ENCODE measurements around the gene RFX2. TPM values are rescaled to one million over a fixed set of nuclear protein-coding genes. Genes with fewer than 3 reads are reported as not detected.

Gene RFX2
- total RNA-seq, 4 donors from 2014 or later: 25.5 to 49.9 (median 32.8) TPM

- 75% methylated on average over 13 of the region's 15 CpGs for WGBS
- peaks cover 0 to 25% (median 16%) of the 10 kb centered on the region in 4 donors for H3K36me3 ChIP-seq
- TF ChIP-seq EP300 (IDR thresholded peaks at IDR 0.05) (no peak), POLR2A (IDR thresholded peaks at IDR 0.05; ENCODE audit: low read depth) (no peak), POLR2AphosphoS5 (IDR thresholded peaks at IDR 0.05) (no peak)
- TF ChIP-seq, protein P1, sequence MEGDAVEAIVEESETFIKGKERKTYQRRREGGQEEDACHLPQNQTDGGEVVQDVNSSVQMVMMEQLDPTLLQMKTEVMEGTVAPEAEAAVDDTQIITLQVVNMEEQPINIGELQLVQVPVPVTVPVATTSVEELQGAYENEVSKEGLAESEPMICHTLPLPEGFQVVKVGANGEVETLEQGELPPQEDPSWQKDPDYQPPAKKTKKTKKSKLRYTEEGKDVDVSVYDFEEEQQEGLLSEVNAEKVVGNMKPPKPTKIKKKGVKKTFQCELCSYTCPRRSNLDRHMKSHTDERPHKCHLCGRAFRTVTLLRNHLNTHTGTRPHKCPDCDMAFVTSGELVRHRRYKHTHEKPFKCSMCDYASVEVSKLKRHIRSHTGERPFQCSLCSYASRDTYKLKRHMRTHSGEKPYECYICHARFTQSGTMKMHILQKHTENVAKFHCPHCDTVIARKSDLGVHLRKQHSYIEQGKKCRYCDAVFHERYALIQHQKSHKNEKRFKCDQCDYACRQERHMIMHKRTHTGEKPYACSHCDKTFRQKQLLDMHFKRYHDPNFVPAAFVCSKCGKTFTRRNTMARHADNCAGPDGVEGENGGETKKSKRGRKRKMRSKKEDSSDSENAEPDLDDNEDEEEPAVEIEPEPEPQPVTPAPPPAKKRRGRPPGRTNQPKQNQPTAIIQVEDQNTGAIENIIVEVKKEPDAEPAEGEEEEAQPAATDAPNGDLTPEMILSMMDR (IDR thresholded peaks at IDR 0.05): no peak
- H3K27me3 ChIP-seq: no peaks in the 10 kb centered on the region
- no peak overlapping the region for H3K27ac ChIP-seq (replicated peaks in 1 of 4)
- H3K4me3 ChIP-seq: no peak overlapping the region
- H3K9me3 ChIP-seq: no peaks in the 10 kb centered on the region
- intact Hi-C loops (cut with DNase I): no loop called here
- peaks cover 50 to 89% (median 78%) of the 10 kb centered on the region in 4 donors for H3K4me1 ChIP-seq
- DNase-seq (ENCODE audit: extremely low spot score): no peak
Observed at GRCh38 chr19:5973867-5974635, 136.2 kb downstream of the RFX2 start.

DNA sequence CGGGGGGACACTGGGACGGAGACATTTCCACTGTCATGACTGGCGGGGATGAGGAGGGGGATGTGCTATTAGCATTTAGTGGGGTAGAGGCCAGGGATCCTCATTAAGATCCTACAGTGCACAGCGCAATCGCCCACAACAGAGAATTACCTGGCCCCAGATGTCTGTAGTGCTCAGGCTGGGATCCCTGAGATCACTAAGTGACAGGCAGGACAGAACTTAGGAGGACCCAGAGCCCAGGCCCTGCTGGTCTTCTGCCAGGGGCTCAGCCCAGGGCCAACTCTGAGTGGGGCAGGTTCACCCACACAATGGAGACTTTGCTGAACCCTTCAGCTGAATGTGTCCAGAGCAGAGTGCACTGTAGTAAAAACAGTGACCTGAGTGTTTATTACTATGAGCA is 136.9 kb downstream of the RFX2 start:
- TF ChIP-seq POLR2AphosphoS5 (IDR thresholded peaks at IDR 0.05) (no peak), POLR2A (IDR thresholded peaks at IDR 0.05; ENCODE audit: low read depth) (no peak), EP300 (IDR thresholded peaks at IDR 0.05) (no peak)
- TF ChIP-seq, protein P1 (IDR thresholded peaks at IDR 0.05): no peak
- no peak for DNase-seq (ENCODE audit: extremely low spot score)
- H3K36me3 ChIP-seq: peaks cover 0 to 25% (median 16%) of the 10 kb centered on the region in 4 donors
- no peaks in the 10 kb centered on the region for H3K9me3 ChIP-seq
- H3K4me3 ChIP-seq: no peak overlapping the region
- WGBS: 88% methylated on average over 3 of the region's 5 CpGs
- no peaks in the 10 kb centered on the region for H3K27me3 ChIP-seq
- H3K27ac ChIP-seq (replicated peaks in 1 of 4): no peak overlapping the region
- H3K4me1 ChIP-seq: peaks cover 50 to 89% (median 78%) of the 10 kb centered on the region in 4 donors
- intact Hi-C loops (cut with DNase I): no loop called here

- Histone ChIP-seq H3K27me3 (no peaks in the 10 kb centered on the region), H3K27ac (replicated peaks in 1 of 4) (no peak overlapping the region), H3K36me3 (peaks cover 0 to 25% (median 16%) of the 10 kb centered on the region in 4 donors), H3K4me3 (no peak overlapping the region), H3K4me1 (peaks cover 58 to 96% (median 86%) of the 10 kb centered on the region in 4 donors), H3K9me3 (no peaks in the 10 kb centered on the region)
- no peak for TF ChIP-seq POLR2AphosphoS5 (IDR thresholded peaks at IDR 0.05)
- TF ChIP-seq, protein P1 (IDR thresholded peaks at IDR 0.05): no peak
- no peak for TF ChIP-seq EP300 (IDR thresholded peaks at IDR 0.05)
- no peak for TF ChIP-seq POLR2A (IDR thresholded peaks at IDR 0.05; ENCODE audit: low read depth)
- WGBS: 73% methylated on average over 9 of the region's 9 CpGs
- no peak for DNase-seq (ENCODE audit: extremely low spot score)
- intact Hi-C loops (cut with DNase I): no loop called here
Observed at GRCh38 chr19:5972355-5972731, 138.0 kb downstream of the RFX2 start.

- H3K9me3 ChIP-seq: no peaks in the 10 kb centered on the region
- TF ChIP-seq POLR2AphosphoS5 (IDR thresholded peaks at IDR 0.05) (no peak), EP300 (IDR thresholded peaks at IDR 0.05) (no peak), POLR2A (IDR thresholded peaks at IDR 0.05; ENCODE audit: low read depth) (no peak)
- TF ChIP-seq, protein P1 (IDR thresholded peaks at IDR 0.05): no peak
- no peak overlapping the region for H3K27ac ChIP-seq (replicated peaks in 1 of 4)
- H3K36me3 ChIP-seq: peaks cover 0 to 25% (median 16%) of the 10 kb centered on the region in 4 donors
- peaks cover 59 to 96% (median 87%) of the 10 kb centered on the region in 4 donors for H3K4me1 ChIP-seq
- H3K4me3 ChIP-seq: no peak overlapping the region
- DNase-seq (ENCODE audit: extremely low spot score): no peak
- H3K27me3 ChIP-seq: no peaks in the 10 kb centered on the region
- intact Hi-C loops (cut with DNase I): no loop called here
- 87% methylated on average over 2 of the region's 2 CpGs for WGBS
Observed at GRCh38 chr19:5971714-5972354, 138.5 kb downstream of the RFX2 start.
